Endothelial cell of umbilical vein (primary cell): ENCODE measurements around the gene NEU3. TPM values are rescaled to one million over a fixed set of nuclear protein-coding genes. Genes with fewer than 3 reads are reported as not detected.

Experiments
- BruUV-seq: library from RNA; stranded (reverse); fragments of 400-500 nt; replicated peaks from 2 replicates; lab custom pipeline; 2021; lab: Mats Ljungman, UMichigan
- CTCF ChIA-PET: fragments of 300-600, 350-600 bp; sonication (Branson Sonifier 250); formaldehyde crosslinking; loops from one replicate; lab custom pipeline; 2021; ENCODE audit warnings: antibody characterized with exemption, inconsistent platforms; lab: Charles Lee
- POLR2A ChIA-PET: fragments of 300-600, 350-600 bp; sonication (Branson Sonifier 250); formaldehyde crosslinking; loops from one replicate; lab custom pipeline; 2021; ENCODE audit warnings: antibody characterized with exemption, inconsistent platforms; lab: Charles Lee
- DNase-seq: peaks from one replicate; pipeline ENCODE4 v3.0.0-alpha.2; 2011; ENCODE audit warnings: low read depth, low spot score
- FAIRE-seq: peaks from 2 replicates; lab custom pipeline; 2011; peaks lifted over from hg19 to GRCh38; lab: Jason Lieb, UNC
- H2AFZ ChIP-seq: 2 replicates; pipeline ENCODE4 v1.6.0; 2012; ENCODE audit warnings: low read depth, low read length, control low read depth, inconsistent platforms
- H3K27ac ChIP-seq: 2 replicates; pipeline ENCODE4 v1.5.1; 2011; ENCODE audit warnings: low read depth, mild to moderate bottlenecking, control low read depth, low read length, moderate library complexity; ENCODE audit not compliant: insufficient read depth
- H3K27me3 ChIP-seq, 2 experiments: 2 replicates each; pipeline versions ENCODE4 v1.6.0 to v1.6.1; 2011; ENCODE audit warnings: low read length in 2 of 2, mixed read lengths in 1 of 2; ENCODE audit not compliant: control insufficient read depth in 2 of 2, insufficient read depth in 2 of 2
- H3K36me3 ChIP-seq, 2 experiments: 2 replicates in 1 of 2; 3 replicates in 1 of 2; pipeline ENCODE4 v1.5.1; 2011; ENCODE audit warnings: low read length in 2 of 2, mild to moderate bottlenecking in 1 of 2, moderate library complexity in 1 of 2; ENCODE audit not compliant: control insufficient read depth in 2 of 2, insufficient read depth in 2 of 2; ENCODE audit errors: extremely low read depth in 1 of 2
- H3K4me1 ChIP-seq: 3 replicates; pipeline ENCODE4 v1.5.1; 2011; ENCODE audit warnings: mild to moderate bottlenecking, low read length; ENCODE audit not compliant: control insufficient read depth, insufficient read depth; ENCODE audit errors: extremely low read depth
- H3K4me2 ChIP-seq: 2 replicates; pipeline ENCODE4 v1.6.1; 2011; ENCODE audit warnings: low read length, control low read depth, mixed read lengths; ENCODE audit not compliant: insufficient read depth
- H3K4me3 ChIP-seq, 3 experiments: fragments of 200-600 bp in 1 of 3; sonication (generic), shearing (Covaris generic) in 1 of 3; replicated peaks in 1 of 3; 2 replicates each; pipeline ENCODE4 v1.5.1; 2011 to 2016; ENCODE audit warnings: control low read depth in 3 of 3, low read length in 3 of 3, mild to moderate bottlenecking in 2 of 3, inconsistent platforms in 1 of 3, low read depth in 1 of 3, moderate library complexity in 1 of 3; ENCODE audit not compliant: insufficient read depth in 1 of 3
- H3K79me2 ChIP-seq: 2 replicates; pipeline ENCODE4 v1.6.0; 2012; ENCODE audit warnings: low read length, inconsistent platforms; ENCODE audit not compliant: control insufficient read depth, insufficient read depth
- H3K9ac ChIP-seq: replicated peaks from 2 replicates; pipeline ENCODE3; 2011; ENCODE audit warnings: low read length, control low read depth; ENCODE audit not compliant: insufficient read depth; ENCODE audit errors: extremely low read depth
- H3K9me1 ChIP-seq: replicated peaks from 3 replicates; pipeline ENCODE4 v1.6.0; 2011; ENCODE audit warnings: mild to moderate bottlenecking, low read length; ENCODE audit not compliant: control insufficient read depth, insufficient read depth; ENCODE audit errors: extremely low read depth
- H3K9me3 ChIP-seq: replicated peaks from 2 replicates; pipeline ENCODE4 v1.5.1; 2012; ENCODE audit warnings: low read length, inconsistent platforms; ENCODE audit not compliant: control insufficient read depth, insufficient read depth
- H4K20me1 ChIP-seq: replicated peaks from 2 replicates; pipeline ENCODE3; 2011; ENCODE audit warnings: mild to moderate bottlenecking, low read length; ENCODE audit not compliant: control insufficient read depth, insufficient read depth; ENCODE audit errors: extremely low read depth
- EZH2 ChIP-seq: IDR thresholded peaks from 2 replicates; pipeline ENCODE4 v1.6.1; 2012; ENCODE audit warnings: borderline replicate concordance, low read depth, mild to moderate bottlenecking, moderate library complexity, low read length, inconsistent platforms; ENCODE audit not compliant: severe bottlenecking
- FOS ChIP-seq: IDR thresholded peaks from 2 replicates; pipeline ENCODE4 v1.6.1; 2011; ENCODE audit warnings: mild to moderate bottlenecking, low read length, moderate library complexity, borderline replicate concordance; ENCODE audit not compliant: insufficient read depth
- GATA2 ChIP-seq: IDR thresholded peaks from 2 replicates; pipeline ENCODE4 v1.7.0; 2011; ENCODE audit warnings: low read depth, mild to moderate bottlenecking, moderate library complexity, mixed read lengths, low read length; ENCODE audit not compliant: insufficient read length, insufficient read depth
- JUN ChIP-seq: IDR thresholded peaks from 2 replicates; pipeline ENCODE4 v1.6.1; 2011; ENCODE audit warnings: borderline replicate concordance, low read depth; ENCODE audit not compliant: insufficient read length, insufficient read depth
- MYC ChIP-seq: IDR thresholded peaks from one replicate; pipeline ENCODE4 v1.6.1; 2011; ENCODE audit warnings: mild to moderate bottlenecking, low read depth, low read length
- POLR2A ChIP-seq: IDR thresholded peaks from 2 replicates; pipeline ENCODE4 v1.6.1; 2012; ENCODE audit warnings: low read depth, mild to moderate bottlenecking, control low read depth, low read length
- POLR2AphosphoS5 ChIP-seq: IDR thresholded peaks from 2 replicates; pipeline ENCODE4 v1.6.1; 2012; ENCODE audit warnings: low read depth, mild to moderate bottlenecking, control low read depth, low read length, moderate library complexity; ENCODE audit not compliant: insufficient read depth
- dilution Hi-C: fragments of 300-500 bp; cut with MboI; formaldehyde crosslinking; loops from one replicate; pipeline ENCODE4 v1.15.0; 2019; ENCODE audit warnings: low sequenced_read_pairs; ENCODE audit not compliant: extremely low pct_ligation_motif_present
- intact Hi-C: fragments of 100-400 bp; cut with micrococcal nuclease; formaldehyde crosslinking; loops from one replicate; pipeline ENCODE4 v1.10.0; 2022
- polyA plus RNA-seq, 4 experiments: library from polyadenylated mRNA; depleted of rRNA in 3 of 4; stranded (reverse) in 3 of 4; unstranded in 1 of 4; fragments of >200 nt; gene quantifications; 2 replicates each; pipeline versions ENCODE4 v1.2.1 to v1.2.3, GENCODE V29; 2011 to 2012; ENCODE audit warnings: missing spikeins in 1 of 4
- total RNA-seq: library from RNA; stranded (reverse); gene quantifications from 2 replicates; pipeline ENCODE4 v1.2.3, GENCODE V29; 2021
- TF ChIP-seq, protein P1 (sequence below), 2 donors: IDR thresholded peaks; 1 replicate in 1 of 2; 2 replicates in 1 of 2; pipeline ENCODE4 v1.5.1; 2011; ENCODE audit warnings: low read length in 2 of 2, mild to moderate bottlenecking in 2 of 2, moderate library complexity in 2 of 2, control low read depth in 1 of 2, inconsistent platforms in 1 of 2, low read depth in 1 of 2; ENCODE audit not compliant: insufficient read depth in 1 of 2; ENCODE audit errors: extremely low read depth in 1 of 2
- TF ChIP-seq, protein P2 (sequence below): IDR thresholded peaks from 2 replicates; pipeline ENCODE4 v1.6.1; 2011; ENCODE audit not compliant: insufficient read depth, insufficient read length

Gene NEU3
- total and polyA plus RNA-seq, 2 donors (not counting 3 experiments of a cell fraction or from before 2014, with no cell fraction given): 5.9 to 7.0 TPM

GRCh38 chr11:75052457-75052856 lies 63.7 kb downstream of the NEU3 start:
- Histone ChIP-seq H3K27ac (no peak overlapping the region), H3K36me3 (no peaks in the 10 kb centered on the region), H3K4me3 (no peak overlapping the region), H2AFZ (no peak overlapping the region), H3K9me3 (no peaks in the 10 kb centered on the region), H4K20me1 (no peaks in the 10 kb centered on the region), H3K27me3 (peaks cover 9 to 23% of the 10 kb centered on the region in 2 experiments), H3K4me2 (no peak overlapping the region), H3K9me1 (no peaks in the 10 kb centered on the region), H3K9ac (no peak overlapping the region), H3K79me2 (no peaks in the 10 kb centered on the region), H3K4me1 (no peaks in the 10 kb centered on the region)
- DNase-seq (no peak), FAIRE-seq (no peak)
- ChIA-PET CTCF (no interaction called here), POLR2A (no interaction called here)
- BruUV-seq: no TSS peak
- TF ChIP-seq POLR2A (no peak), GATA2 (no peak), POLR2AphosphoS5 (no peak), FOS (no peak), MYC (no peak), EZH2 (no peak), JUN (no peak)
- TF ChIP-seq, protein P1, sequence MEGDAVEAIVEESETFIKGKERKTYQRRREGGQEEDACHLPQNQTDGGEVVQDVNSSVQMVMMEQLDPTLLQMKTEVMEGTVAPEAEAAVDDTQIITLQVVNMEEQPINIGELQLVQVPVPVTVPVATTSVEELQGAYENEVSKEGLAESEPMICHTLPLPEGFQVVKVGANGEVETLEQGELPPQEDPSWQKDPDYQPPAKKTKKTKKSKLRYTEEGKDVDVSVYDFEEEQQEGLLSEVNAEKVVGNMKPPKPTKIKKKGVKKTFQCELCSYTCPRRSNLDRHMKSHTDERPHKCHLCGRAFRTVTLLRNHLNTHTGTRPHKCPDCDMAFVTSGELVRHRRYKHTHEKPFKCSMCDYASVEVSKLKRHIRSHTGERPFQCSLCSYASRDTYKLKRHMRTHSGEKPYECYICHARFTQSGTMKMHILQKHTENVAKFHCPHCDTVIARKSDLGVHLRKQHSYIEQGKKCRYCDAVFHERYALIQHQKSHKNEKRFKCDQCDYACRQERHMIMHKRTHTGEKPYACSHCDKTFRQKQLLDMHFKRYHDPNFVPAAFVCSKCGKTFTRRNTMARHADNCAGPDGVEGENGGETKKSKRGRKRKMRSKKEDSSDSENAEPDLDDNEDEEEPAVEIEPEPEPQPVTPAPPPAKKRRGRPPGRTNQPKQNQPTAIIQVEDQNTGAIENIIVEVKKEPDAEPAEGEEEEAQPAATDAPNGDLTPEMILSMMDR (IDR thresholded peaks at IDR 0.05; ENCODE audit: extremely low read depth in 1 of 2, insufficient read depth in 1 of 2, low read depth in 1 of 2, low read length in 2 of 2): no peak
- TF ChIP-seq, protein P2, sequence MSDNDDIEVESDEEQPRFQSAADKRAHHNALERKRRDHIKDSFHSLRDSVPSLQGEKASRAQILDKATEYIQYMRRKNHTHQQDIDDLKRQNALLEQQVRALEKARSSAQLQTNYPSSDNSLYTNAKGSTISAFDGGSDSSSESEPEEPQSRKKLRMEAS: no peak
- intact Hi-C loops (no loop called here), dilution Hi-C loops (no loop called here)
